Smooth muscle cell (in vitro differentiated cells): Measurements from ENCODE around the gene ZNF519. TPM values are rescaled to one million over a fixed set of nuclear protein-coding genes. Genes with fewer than 3 reads are reported as not detected.
"Not testable (repeated sequence)": the region's sequence is repeated elsewhere in the genome, so short reads cannot be mapped to it uniquely, and the experiment has no call there.

Source experiments
- DNase-seq: peaks from one replicate; lab custom pipeline; 2025; ENCODE audit not compliant: unreplicated experiment; lab: John Stamatoyannopoulos, UW
- H2AFZ ChIP-seq: fragments of 200-600 bp; sonication (generic); 2 replicates; pipeline ENCODE4 v1.6.0; 2016; ENCODE audit warnings: antibody characterized with exemption, low read depth, mild to moderate bottlenecking
- H3F3A ChIP-seq: fragments of 200-600 bp; sonication (generic); 2 replicates; pipeline ENCODE4 v1.6.0; 2017; ENCODE audit warnings: antibody characterized with exemption, low read depth
- H3K27ac ChIP-seq: fragments of 200-600 bp; sonication (generic); 2 replicates; pipeline ENCODE4 v1.5.1; 2016; ENCODE audit warnings: low read depth, mild to moderate bottlenecking
- H3K27me3 ChIP-seq: fragments of 200-600 bp; sonication (generic); 2 replicates; pipeline ENCODE4 v1.6.1; 2016; ENCODE audit warnings: low read depth, mild to moderate bottlenecking
- H3K36me3 ChIP-seq: fragments of 200-600 bp; sonication (generic); 2 replicates; pipeline ENCODE4 v1.5.1; 2016; ENCODE audit warnings: low read depth
- H3K4me1 ChIP-seq: fragments of 200-600 bp; sonication (generic); 2 replicates; pipeline ENCODE4 v1.5.1; 2016; ENCODE audit warnings: low read depth
- H3K4me2 ChIP-seq: fragments of 200-600 bp; sonication (generic); 2 replicates; pipeline ENCODE4 v1.6.0; 2016; ENCODE audit warnings: mild to moderate bottlenecking
- H3K4me3 ChIP-seq: fragments of 200-600 bp; sonication (generic); 2 replicates; pipeline ENCODE4 v1.5.1; 2016; ENCODE audit warnings: mild to moderate bottlenecking
- H3K79me2 ChIP-seq: fragments of 200-600 bp; sonication (generic); 2 replicates; pipeline ENCODE4 v1.6.0; 2016; ENCODE audit warnings: low read depth, mild to moderate bottlenecking
- H3K9ac ChIP-seq: fragments of 200-600 bp; sonication (generic); 2 replicates; pipeline ENCODE4 v1.6.0; 2016; ENCODE audit warnings: low read depth
- H3K9me3 ChIP-seq: fragments of 200-600 bp; sonication (generic); replicated peaks from 2 replicates; pipeline ENCODE4 v1.5.1; 2016; ENCODE audit warnings: low read depth
- H4K20me1 ChIP-seq: fragments of 200-600 bp; sonication (generic); 2 replicates; pipeline ENCODE4 v1.6.0; 2016; ENCODE audit warnings: low read depth
- WGBS: methylation state at CpG from one replicate; pipeline ENCODE4 v1.1.7; 2016; ENCODE audit warnings: low lambda C conversion rate; 5-methylcytosine and 5-hydroxymethylcytosine counted together
- polyA plus RNA-seq: library from polyadenylated mRNA; unstranded; fragments of >200 nt; fragmentation: Nextera tagmentation; extraction: Ambion mirVana; gene quantifications from 2 replicates; pipeline ENCODE4 v1.2.1, GENCODE V29; 2016
- total RNA-seq: library from RNA; depleted of rRNA; stranded (reverse); fragments of >200 nt; gene quantifications from 2 replicates; pipeline ENCODE4 v1.2.3, GENCODE V29; 2014

Gene ZNF519
- total and polyA plus RNA-seq, 2 experiments from 2014 or later: 2.2 to 7.0 TPM

- not testable (repeated sequence) for H3K4me1 ChIP-seq, H3K9me3 ChIP-seq, H3K4me2 ChIP-seq, H3F3A ChIP-seq, H3K9ac ChIP-seq, DNase-seq, H3K36me3 ChIP-seq, H2AFZ ChIP-seq, H4K20me1 ChIP-seq, H3K4me3 ChIP-seq, H3K79me2 ChIP-seq, H3K27me3 ChIP-seq, H3K27ac ChIP-seq
- WGBS: 69% methylated on average over 8 of the region's 8 CpGs
These were observed 30.7 kb upstream of the ZNF519 start for GRCh38 chr18:14162915-14163314.

- not testable (repeated sequence) for H3K27me3 ChIP-seq, H3K4me3 ChIP-seq, H3K4me1 ChIP-seq, H3K79me2 ChIP-seq, H3K9me3 ChIP-seq, H3K36me3 ChIP-seq, DNase-seq, H3K9ac ChIP-seq, H3F3A ChIP-seq, H3K27ac ChIP-seq, H3K4me2 ChIP-seq, H4K20me1 ChIP-seq, H2AFZ ChIP-seq
- WGBS: 67% methylated on average over 8 of the region's 8 CpGs
These were observed 19.4 kb upstream of the ZNF519 start for GRCh38 chr18:14151564-14152113.

- WGBS: 88% methylated on average over 11 of the region's 11 CpGs
These were observed 18.5 kb upstream of the ZNF519 start for GRCh38 chr18:14150766-14151165.

GRCh38 chr18:14149916-14150420 is 17.7 kb upstream of the ZNF519 start:
- not testable (repeated sequence) for H3K9ac ChIP-seq, H2AFZ ChIP-seq, H4K20me1 ChIP-seq, H3K27me3 ChIP-seq, H3K9me3 ChIP-seq, H3F3A ChIP-seq, DNase-seq, H3K4me2 ChIP-seq, H3K36me3 ChIP-seq, H3K4me3 ChIP-seq, H3K79me2 ChIP-seq, H3K4me1 ChIP-seq, H3K27ac ChIP-seq
- 91% methylated on average over 17 of the region's 20 CpGs for WGBS

More at GRCh38 chr18:14150766-14151165, 18.5 kb upstream of the ZNF519 start:
- not testable (repeated sequence) for H3K79me2 ChIP-seq, H3K9me3 ChIP-seq, H3K4me3 ChIP-seq, H3F3A ChIP-seq, H3K4me2 ChIP-seq, H3K9ac ChIP-seq, H3K36me3 ChIP-seq, DNase-seq, H3K27me3 ChIP-seq, H2AFZ ChIP-seq, H3K4me1 ChIP-seq, H4K20me1 ChIP-seq, H3K27ac ChIP-seq

- DNase-seq, H3K79me2 ChIP-seq, H3K9ac ChIP-seq, H3K9me3 ChIP-seq, H3K4me3 ChIP-seq, H3F3A ChIP-seq, H3K4me2 ChIP-seq, H3K36me3 ChIP-seq, H3K27ac ChIP-seq, H4K20me1 ChIP-seq, H3K4me1 ChIP-seq, H3K27me3 ChIP-seq, H2AFZ ChIP-seq: not testable (repeated sequence)
- WGBS: 81% methylated on average over 9 of the region's 9 CpGs
These were observed 17.1 kb upstream of the ZNF519 start for GRCh38 chr18:14149121-14149850.

- 85% methylated on average over 24 of the region's 24 CpGs for WGBS
- not testable (repeated sequence) for H3K79me2 ChIP-seq, H3K4me2 ChIP-seq, H2AFZ ChIP-seq, H3K9me3 ChIP-seq, H3K4me3 ChIP-seq, H3K4me1 ChIP-seq, H3K36me3 ChIP-seq, DNase-seq, H3F3A ChIP-seq, H3K27me3 ChIP-seq, H3K27ac ChIP-seq, H3K9ac ChIP-seq, H4K20me1 ChIP-seq
These were observed 16.0 kb upstream of the ZNF519 start for GRCh38 chr18:14147935-14148865.

- H3K4me1 ChIP-seq, H3K9ac ChIP-seq, H3K4me2 ChIP-seq, H3F3A ChIP-seq, DNase-seq, H3K9me3 ChIP-seq, H3K4me3 ChIP-seq, H3K36me3 ChIP-seq, H4K20me1 ChIP-seq, H3K27me3 ChIP-seq, H3K27ac ChIP-seq, H2AFZ ChIP-seq, H3K79me2 ChIP-seq: not testable (repeated sequence)
- 90% methylated on average over 13 of the region's 23 CpGs for WGBS
These were observed 14.5 kb upstream of the ZNF519 start for GRCh38 chr18:14146771-14147170.
